Activated CD4-positive, alpha-beta T cell treated with anti-CD3 and anti-CD28 coated beads, Interleukin-2, amount 50 U/mL, for 24 hours (primary cell): ENCODE results near the gene CELA3A.
"Not testable (repeated sequence)": the region's sequence is repeated elsewhere in the genome, so short reads cannot be mapped to it uniquely, and the experiment has no call there.

Experiments
- DNase-seq, 2 donors: peaks; one replicate each; pipeline ENCODE4 v3.0.0-alpha.2; 2020; ENCODE audit warnings: low read depth in 1 of 2, low spot score in 1 of 2

Gene CELA3A

DNA sequence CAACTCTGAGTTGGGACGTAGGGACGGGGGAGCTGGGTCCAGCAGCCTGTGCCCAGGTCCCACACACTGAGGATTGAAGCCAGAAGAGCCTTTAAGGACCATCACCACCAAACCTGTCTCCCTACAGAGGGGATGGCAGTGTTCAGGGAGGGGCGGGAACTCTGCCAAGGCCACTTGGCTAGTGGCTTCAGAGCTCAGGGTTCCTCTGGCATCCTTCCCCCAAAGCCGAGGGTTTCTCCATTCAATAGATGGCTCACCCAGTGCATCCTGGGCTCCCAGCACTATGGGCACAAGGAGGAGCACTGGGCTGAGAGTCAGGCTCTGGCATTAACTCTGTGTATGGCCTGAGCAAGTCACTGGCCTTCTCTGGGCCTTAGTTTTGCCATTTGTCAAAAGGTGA is 20.2 kb upstream of the CELA3A start:
- not testable (repeated sequence) for DNase-seq

DNA sequence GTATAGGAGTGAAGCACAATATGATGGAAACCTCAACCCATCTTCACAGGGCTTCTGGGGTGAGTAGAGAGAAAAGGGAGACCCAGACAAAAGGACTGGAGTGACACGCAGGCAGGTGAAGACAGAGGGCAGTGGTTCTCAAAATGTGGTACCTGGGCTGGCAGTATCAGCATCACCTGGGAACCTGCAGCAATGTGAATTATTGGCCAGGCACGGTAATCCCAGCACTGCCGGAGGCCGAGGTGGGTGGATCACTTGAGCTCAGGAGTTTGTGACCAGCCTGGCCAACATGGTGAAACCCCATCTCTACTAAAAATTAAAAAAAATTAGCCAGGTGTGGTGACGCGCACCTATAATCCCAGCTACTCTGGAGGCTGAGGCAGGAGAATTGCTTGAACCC is 19.3 kb upstream of the CELA3A start:
- DNase-seq: not testable (repeated sequence)

DNA sequence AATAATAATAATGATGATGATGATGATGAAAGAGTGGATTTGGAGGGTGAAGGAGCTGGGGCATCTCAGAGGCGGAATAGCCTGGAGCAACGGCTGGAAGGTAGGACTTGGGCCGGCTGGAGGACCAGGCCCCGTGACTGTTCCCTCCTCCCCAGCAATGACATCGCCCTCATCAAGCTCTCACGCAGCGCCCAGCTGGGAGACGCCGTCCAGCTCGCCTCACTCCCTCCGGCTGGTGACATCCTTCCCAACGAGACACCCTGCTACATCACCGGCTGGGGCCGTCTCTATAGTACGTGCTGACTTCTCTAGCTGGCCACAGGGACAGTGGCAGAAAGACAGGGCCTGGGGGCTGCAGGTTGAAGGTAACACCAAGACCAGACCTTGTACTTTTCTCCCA is 17.9 kb upstream of the CELA3A start:
- DNase-seq: not testable (repeated sequence)

GRCh38 chr1:21985893-21986292 is 15.6 kb upstream of the CELA3A start:
- DNase-seq: not testable (repeated sequence)

DNA sequence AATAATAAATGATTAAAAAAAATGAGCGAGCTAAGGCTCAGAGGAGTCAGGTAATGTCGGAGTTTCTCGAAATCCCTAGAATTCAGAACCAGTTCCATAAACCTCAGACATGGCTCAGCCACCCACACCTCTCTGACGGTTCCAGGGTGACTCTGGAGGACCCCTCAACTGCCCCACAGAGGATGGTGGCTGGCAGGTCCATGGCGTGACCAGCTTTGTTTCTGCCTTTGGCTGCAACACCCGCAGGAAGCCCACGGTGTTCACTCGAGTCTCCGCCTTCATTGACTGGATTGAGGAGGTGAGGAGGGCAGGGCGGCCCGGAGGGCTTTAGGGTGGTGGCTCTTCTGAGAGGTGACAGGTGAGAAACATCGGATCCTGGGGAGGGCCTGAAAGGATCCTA is 15.1 kb upstream of the CELA3A start:
- DNase-seq: not testable (repeated sequence)

- DNase-seq: not testable (repeated sequence)
Observed at GRCh38 chr1:21989672-21990393, 11.6 kb upstream of the CELA3A start.

DNA sequence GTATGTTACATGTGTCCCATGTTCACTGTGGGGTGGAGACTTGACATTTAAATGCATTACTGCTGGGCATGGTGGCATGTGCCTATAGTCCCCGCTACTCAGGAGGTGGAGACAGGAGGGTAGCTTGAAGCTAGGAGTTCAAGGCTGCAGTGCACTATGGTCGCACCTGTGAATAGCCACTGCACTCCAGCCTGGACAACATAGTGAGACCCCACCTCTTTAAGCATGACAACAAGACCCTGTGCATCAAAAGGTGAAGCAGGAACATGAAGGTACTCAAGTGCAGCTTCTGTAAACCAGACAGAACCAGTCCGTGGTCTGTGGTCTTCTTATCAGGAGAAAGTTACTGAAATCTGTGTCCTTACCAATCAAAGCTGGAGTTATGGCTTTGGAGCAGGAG is 9.3 kb upstream of the CELA3A start:
- not testable (repeated sequence) for DNase-seq

- not testable (repeated sequence) for DNase-seq
Observed at GRCh38 chr1:21994716-21995115, 6.7 kb upstream of the CELA3A start.

DNA sequence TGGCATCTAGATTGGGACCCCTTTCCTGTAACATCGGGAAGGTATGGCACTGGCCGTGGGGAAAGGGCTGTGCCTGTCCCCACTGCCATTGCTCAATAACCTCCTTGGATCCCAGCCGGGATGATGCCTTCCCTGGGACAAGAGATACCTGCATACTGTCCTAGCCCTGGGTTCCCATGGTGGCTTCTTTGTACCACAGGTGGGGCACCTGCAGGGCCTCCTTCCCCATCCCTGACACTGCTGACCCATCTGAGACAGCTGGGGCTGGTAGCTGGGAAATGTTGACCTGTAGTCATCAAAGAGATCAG is 4.8 kb upstream of the CELA3A start:
- not testable (repeated sequence) for DNase-seq

DNA sequence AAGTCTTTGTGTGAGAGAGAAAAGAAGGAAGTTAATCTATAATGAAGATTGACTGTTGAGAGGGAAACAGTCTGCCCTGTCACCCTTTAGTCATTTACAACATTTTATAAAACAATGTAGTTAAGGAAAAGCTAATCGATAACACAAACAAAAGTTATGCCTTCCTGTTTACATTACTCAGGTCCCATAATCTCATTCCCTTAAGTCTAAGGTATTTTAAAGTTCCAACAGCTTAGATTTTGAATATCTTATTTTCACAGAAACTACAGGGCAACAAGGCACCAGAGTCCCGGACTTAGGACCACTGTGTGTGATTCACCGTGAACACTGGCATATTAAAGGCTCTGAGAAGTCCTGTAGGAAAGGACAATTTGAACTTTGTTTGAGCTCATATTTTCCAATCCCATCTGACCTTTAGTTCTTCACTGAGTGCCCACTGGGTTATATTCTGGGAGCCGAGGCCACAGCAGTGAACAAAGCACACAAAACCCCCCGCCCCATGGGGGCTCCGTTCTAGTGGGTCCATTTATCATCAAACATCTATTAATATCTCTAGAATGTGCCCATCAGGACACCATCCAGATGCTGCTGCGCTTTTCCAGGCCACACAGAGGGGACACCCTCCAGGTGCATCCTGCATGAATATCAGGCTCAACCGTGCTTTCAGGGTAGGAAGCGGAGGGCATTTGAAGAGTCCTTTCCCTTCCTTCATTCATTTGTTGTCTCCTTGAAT is 3.4 kb upstream of the CELA3A start:
- DNase-seq: not testable (repeated sequence)

GRCh38 chr1:21998624-21999294 is 2.7 kb upstream of the CELA3A start:
- not testable (repeated sequence) for DNase-seq

GRCh38 chr1:21999645-22000044 is 1.8 kb upstream of the CELA3A start:
- not testable (repeated sequence) for DNase-seq

- not testable (repeated sequence) for DNase-seq
Observed at GRCh38 chr1:22002461-22002860, 1.0 kb downstream of the CELA3A start.

- not testable (repeated sequence) for DNase-seq
Observed at GRCh38 chr1:22002875-22003274, 1.4 kb downstream of the CELA3A start.

DNA sequence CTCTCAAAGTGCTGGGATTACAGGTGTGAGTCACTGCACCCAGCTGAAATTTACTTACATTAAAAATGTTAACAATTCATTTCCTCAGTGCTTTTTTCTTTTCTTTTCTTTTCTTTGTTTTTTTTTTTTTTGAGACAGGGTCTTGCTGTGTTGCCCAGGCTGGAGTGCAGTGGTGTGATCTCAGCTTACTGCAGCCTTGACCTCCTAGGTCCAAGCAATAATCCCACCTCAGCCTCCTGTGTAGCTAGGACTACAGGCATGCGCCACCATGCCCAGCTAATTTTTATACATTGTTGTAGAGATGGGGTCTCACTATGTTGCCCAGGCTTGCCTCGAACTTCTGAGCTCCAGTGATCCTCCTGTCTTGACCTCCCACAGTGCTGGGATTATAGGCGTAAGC is 2.5 kb downstream of the CELA3A start:
- DNase-seq: not testable (repeated sequence)

GRCh38 chr1:22005261-22006149 is 4.0 kb downstream of the CELA3A start:
- not testable (repeated sequence) for DNase-seq

DNA sequence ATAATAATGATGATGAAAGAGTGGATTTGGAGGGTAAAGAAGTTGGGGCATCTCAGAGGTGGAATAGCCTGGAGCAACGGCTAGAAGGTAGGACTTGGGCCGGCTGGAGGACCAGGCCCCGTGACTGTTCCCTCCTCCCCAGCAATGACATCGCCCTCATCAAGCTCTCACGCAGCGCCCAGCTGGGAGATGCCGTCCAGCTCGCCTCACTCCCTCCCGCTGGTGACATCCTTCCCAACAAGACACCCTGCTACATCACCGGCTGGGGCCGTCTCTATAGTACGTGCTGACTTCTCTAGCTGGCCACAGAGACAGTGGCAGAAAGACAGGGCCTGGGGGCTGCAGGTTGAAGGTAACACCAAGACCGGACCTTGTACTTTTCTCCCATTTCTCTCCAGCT is 5.3 kb downstream of the CELA3A start:
- not testable (repeated sequence) for DNase-seq

DNA sequence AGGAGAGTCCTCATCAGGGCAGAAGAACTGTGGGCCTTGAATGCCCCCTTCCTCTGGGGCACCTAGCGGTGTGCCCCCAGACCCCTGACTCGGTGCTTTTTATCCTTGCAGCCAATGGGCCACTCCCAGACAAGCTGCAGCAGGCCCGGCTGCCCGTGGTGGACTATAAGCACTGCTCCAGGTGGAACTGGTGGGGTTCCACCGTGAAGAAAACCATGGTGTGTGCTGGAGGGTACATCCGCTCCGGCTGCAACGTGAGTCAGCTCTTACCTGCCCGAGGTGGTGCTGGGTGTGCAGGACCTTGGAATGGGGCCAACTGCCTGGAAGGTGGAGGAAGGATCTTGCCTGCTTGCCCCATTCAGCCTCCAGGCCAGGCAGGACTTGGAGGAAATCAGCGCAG is 5.8 kb downstream of the CELA3A start:
- DNase-seq: not testable (repeated sequence)

- not testable (repeated sequence) for DNase-seq
Observed at GRCh38 chr1:22009566-22009965, 8.1 kb downstream of the CELA3A start.

DNA sequence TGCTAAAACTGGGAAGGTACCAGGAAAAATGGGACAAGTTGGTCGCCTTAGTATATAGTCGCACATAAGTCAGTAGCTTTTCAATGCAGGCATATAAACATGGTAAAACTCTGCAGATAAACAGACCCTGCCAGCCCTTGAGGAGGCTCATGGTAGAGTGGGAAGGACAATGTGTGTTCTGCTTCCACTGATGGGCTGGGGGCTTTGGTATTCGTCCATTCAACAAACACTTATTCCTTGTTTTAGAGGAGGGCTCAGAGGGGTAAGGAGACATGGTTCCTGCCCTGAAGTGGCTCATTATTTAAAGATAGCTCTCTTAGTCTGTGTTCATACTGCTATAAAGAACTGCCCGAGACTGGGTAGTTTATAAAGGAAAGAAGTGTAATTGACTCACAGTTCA is 11.3 kb downstream of the CELA3A start:
- not testable (repeated sequence) for DNase-seq
